ENCODE data around the gene ITSN2.

Gene ITSN2

GRCh38 chr2:24269265-24269664 is 91.1 kb downstream of the ITSN2 start:
- H3K9me3 ChIP-seq (ENCODE audit: control insufficient read depth, low read length) = no peaks in the 10 kb centered on the region
- H3K27ac ChIP-seq (ENCODE audit: low read depth, low read length, severe bottlenecking) = no peak overlapping the region
- no peaks in the 10 kb centered on the region for H3K4me1 ChIP-seq (ENCODE audit: control insufficient read depth, insufficient read depth, low read length, poor library complexity, severe bottlenecking)
- whole genome bisulfite sequencing, 2 experiments (ENCODE audit: insufficient coverage in 2 of 2) = 93 to 100% methylated on average over 1 of the region's 3 CpGs
- H3K36me3 ChIP-seq (ENCODE audit: control insufficient read depth, insufficient read depth, low read length) = no peaks in the 10 kb centered on the region
- H3K4me3 ChIP-seq (ENCODE audit: extremely low read depth, insufficient read depth, low read length, poor library complexity, severe bottlenecking) = no peak overlapping the region

GRCh38 chr2:24265212-24265611 is 95.1 kb downstream of the ITSN2 start:
- no peaks in the 10 kb centered on the region for H3K9me3 ChIP-seq (ENCODE audit: control insufficient read depth, low read length)
- H3K36me3 ChIP-seq (ENCODE audit: control insufficient read depth, insufficient read depth, low read length) = peaks cover 5% of the 10 kb centered on the region
- no CpG with 5 or more reads among the region's 2 CpGs for WGBS, 2 experiments (ENCODE audit: insufficient coverage in 2 of 2)
- H3K27ac ChIP-seq (ENCODE audit: low read depth, low read length, severe bottlenecking) = no peak overlapping the region
- no peak overlapping the region for H3K4me3 ChIP-seq (ENCODE audit: extremely low read depth, insufficient read depth, low read length, poor library complexity, severe bottlenecking)
- H3K4me1 ChIP-seq (ENCODE audit: control insufficient read depth, insufficient read depth, low read length, poor library complexity, severe bottlenecking) = no peaks in the 10 kb centered on the region

GRCh38 chr2:24262421-24262970 is 97.8 kb downstream of the ITSN2 start:
- WGBS, 2 experiments (ENCODE audit: insufficient coverage in 2 of 2) = 93% methylated on average over 1 of the region's 1 CpG
- Histone ChIP-seq H3K9me3 (ENCODE audit: control insufficient read depth, low read length) (no peaks in the 10 kb centered on the region), H3K36me3 (ENCODE audit: control insufficient read depth, insufficient read depth, low read length) (peaks cover 9% of the 10 kb centered on the region), H3K4me3 (ENCODE audit: extremely low read depth, insufficient read depth, low read length, poor library complexity, severe bottlenecking) (no peak overlapping the region), H3K4me1 (ENCODE audit: control insufficient read depth, insufficient read depth, low read length, poor library complexity, severe bottlenecking) (no peaks in the 10 kb centered on the region), H3K27ac (ENCODE audit: low read depth, low read length, severe bottlenecking) (no peak overlapping the region)

GRCh38 chr2:24261441-24261840 is 98.9 kb downstream of the ITSN2 start:
- no peaks in the 10 kb centered on the region for H3K9me3 ChIP-seq (ENCODE audit: control insufficient read depth, low read length)
- peaks cover 9% of the 10 kb centered on the region for H3K36me3 ChIP-seq (ENCODE audit: control insufficient read depth, insufficient read depth, low read length)
- H3K4me1 ChIP-seq (ENCODE audit: control insufficient read depth, insufficient read depth, low read length, poor library complexity, severe bottlenecking) = no peaks in the 10 kb centered on the region
- H3K27ac ChIP-seq (ENCODE audit: low read depth, low read length, severe bottlenecking) = no peak overlapping the region
- WGBS, 2 experiments (ENCODE audit: insufficient coverage in 2 of 2) = no CpG with 5 or more reads among the region's 3 CpGs
- no peak overlapping the region for H3K4me3 ChIP-seq (ENCODE audit: extremely low read depth, insufficient read depth, low read length, poor library complexity, severe bottlenecking)

GRCh38 chr2:24259316-24259715 is 101.0 kb downstream of the ITSN2 start:
- Histone ChIP-seq H3K27ac (ENCODE audit: low read depth, low read length, severe bottlenecking) (no peak overlapping the region), H3K9me3 (ENCODE audit: control insufficient read depth, low read length) (no peaks in the 10 kb centered on the region), H3K4me1 (ENCODE audit: control insufficient read depth, insufficient read depth, low read length, poor library complexity, severe bottlenecking) (no peaks in the 10 kb centered on the region), H3K4me3 (ENCODE audit: extremely low read depth, insufficient read depth, low read length, poor library complexity, severe bottlenecking) (no peak overlapping the region), H3K36me3 (ENCODE audit: control insufficient read depth, insufficient read depth, low read length) (peaks cover 9% of the 10 kb centered on the region)
- WGBS, 2 experiments (ENCODE audit: insufficient coverage in 2 of 2) = 91 to 94% methylated on average over 2 of the region's 2 CpGs

GRCh38 chr2:24258718-24259117 is 101.6 kb downstream of the ITSN2 start:
- Histone ChIP-seq H3K4me1 (ENCODE audit: control insufficient read depth, insufficient read depth, low read length, poor library complexity, severe bottlenecking) (no peaks in the 10 kb centered on the region), H3K9me3 (ENCODE audit: control insufficient read depth, low read length) (no peaks in the 10 kb centered on the region), H3K4me3 (ENCODE audit: extremely low read depth, insufficient read depth, low read length, poor library complexity, severe bottlenecking) (no peak overlapping the region), H3K27ac (ENCODE audit: low read depth, low read length, severe bottlenecking) (no peak overlapping the region), H3K36me3 (ENCODE audit: control insufficient read depth, insufficient read depth, low read length) (peaks cover 9% of the 10 kb centered on the region)

GRCh38 chr2:24253303-24253919 is 106.9 kb downstream of the ITSN2 start:
- WGBS, 2 experiments (ENCODE audit: insufficient coverage in 2 of 2) = 96 to 98% methylated on average over 5 of the region's 6 CpGs

GRCh38 chr2:24247592-24247991 is 112.7 kb downstream of the ITSN2 start:
- Histone ChIP-seq H3K36me3 (ENCODE audit: control insufficient read depth, insufficient read depth, low read length) (peaks cover 14% of the 10 kb centered on the region), H3K9me3 (ENCODE audit: control insufficient read depth, low read length) (no peaks in the 10 kb centered on the region), H3K27ac (ENCODE audit: low read depth, low read length, severe bottlenecking) (no peak overlapping the region), H3K4me3 (ENCODE audit: extremely low read depth, insufficient read depth, low read length, poor library complexity, severe bottlenecking) (no peak overlapping the region), H3K4me1 (ENCODE audit: control insufficient read depth, insufficient read depth, low read length, poor library complexity, severe bottlenecking) (no peaks in the 10 kb centered on the region)
- WGBS, 2 experiments (ENCODE audit: insufficient coverage in 2 of 2) = 100% methylated on average over 1 of the region's 3 CpGs; no CpG with 5 or more reads in 1 of the 2 experiments

More at GRCh38 chr2:24253303-24253919, 106.9 kb downstream of the ITSN2 start:
- H3K27ac ChIP-seq (ENCODE audit: low read depth, low read length, severe bottlenecking) = no peak overlapping the region
- H3K4me3 ChIP-seq (ENCODE audit: extremely low read depth, insufficient read depth, low read length, poor library complexity, severe bottlenecking) = no peak overlapping the region
- no peaks in the 10 kb centered on the region for H3K9me3 ChIP-seq (ENCODE audit: control insufficient read depth, low read length)
- H3K4me1 ChIP-seq (ENCODE audit: control insufficient read depth, insufficient read depth, low read length, poor library complexity, severe bottlenecking) = no peaks in the 10 kb centered on the region
- H3K36me3 ChIP-seq (ENCODE audit: control insufficient read depth, insufficient read depth, low read length) = peaks cover 4% of the 10 kb centered on the region

- Histone ChIP-seq H3K36me3 (ENCODE audit: control insufficient read depth, insufficient read depth, low read length) (peaks cover 14% of the 10 kb centered on the region), H3K4me1 (ENCODE audit: control insufficient read depth, insufficient read depth, low read length, poor library complexity, severe bottlenecking) (no peaks in the 10 kb centered on the region), H3K27ac (ENCODE audit: low read depth, low read length, severe bottlenecking) (no peak overlapping the region), H3K4me3 (ENCODE audit: extremely low read depth, insufficient read depth, low read length, poor library complexity, severe bottlenecking) (no peak overlapping the region), H3K9me3 (ENCODE audit: control insufficient read depth, low read length) (no peaks in the 10 kb centered on the region)
- 100% methylated on average over 1 of the region's 1 CpG for WGBS, 2 experiments (ENCODE audit: insufficient coverage in 2 of 2)
These were observed 113.2 kb downstream of the ITSN2 start for GRCh38 chr2:24247164-24247563.

GRCh38 chr2:24245986-24246776 is 114.2 kb downstream of the ITSN2 start:
- H3K36me3 ChIP-seq (ENCODE audit: control insufficient read depth, insufficient read depth, low read length) = peaks cover 10% of the 10 kb centered on the region
- H3K9me3 ChIP-seq (ENCODE audit: control insufficient read depth, low read length) = no peaks in the 10 kb centered on the region
- 89 to 95% methylated on average over 3 of the region's 4 CpGs for WGBS, 2 experiments (ENCODE audit: insufficient coverage in 2 of 2)
- no peak overlapping the region for H3K4me3 ChIP-seq (ENCODE audit: extremely low read depth, insufficient read depth, low read length, poor library complexity, severe bottlenecking)
- H3K4me1 ChIP-seq (ENCODE audit: control insufficient read depth, insufficient read depth, low read length, poor library complexity, severe bottlenecking) = no peaks in the 10 kb centered on the region
- H3K27ac ChIP-seq (ENCODE audit: low read depth, low read length, severe bottlenecking) = no peak overlapping the region

- Histone ChIP-seq H3K4me1 (ENCODE audit: control insufficient read depth, insufficient read depth, low read length, poor library complexity, severe bottlenecking) (no peaks in the 10 kb centered on the region), H3K9me3 (ENCODE audit: control insufficient read depth, low read length) (no peaks in the 10 kb centered on the region), H3K36me3 (ENCODE audit: control insufficient read depth, insufficient read depth, low read length) (peaks cover 4% of the 10 kb centered on the region), H3K27ac (ENCODE audit: low read depth, low read length, severe bottlenecking) (no peak overlapping the region), H3K4me3 (ENCODE audit: extremely low read depth, insufficient read depth, low read length, poor library complexity, severe bottlenecking) (no peak overlapping the region)
These were observed 118.8 kb downstream of the ITSN2 start for GRCh38 chr2:24241528-24241927.

Measured in mesodermal cell (in vitro differentiated cells).